Erythroblast (primary cell): ENCODE results near the gene CCDC158.

Experiments
- DNase-seq, 2 experiments: peaks; one replicate each; lab custom pipeline; 2025; lab: John Stamatoyannopoulos, UW
- GATA1 ChIP-seq: IDR thresholded peaks from 2 replicates; pipeline ENCODE4 v1.6.1; 2011; ENCODE audit warnings: low read depth, mild to moderate bottlenecking, control low read depth, low read length, moderate library complexity
- POLR2A ChIP-seq: IDR thresholded peaks from 2 replicates; pipeline ENCODE4 v1.6.1; 2011; ENCODE audit warnings: mild to moderate bottlenecking, low read length

Gene CCDC158

GRCh38 chr4:76280488-76281441 is 140.2 kb downstream of the CCDC158 start:
- TF ChIP-seq GATA1 (no peak), POLR2A (no peak)
- DNase-seq: no peak

GRCh38 chr4:76279462-76279861 is 141.5 kb downstream of the CCDC158 start:
- DNase-seq: no peak
- TF ChIP-seq POLR2A (no peak), GATA1 (no peak)

GRCh38 chr4:76278583-76278982 is 142.4 kb downstream of the CCDC158 start:
- TF ChIP-seq GATA1 (no peak), POLR2A (no peak)
- DNase-seq: no peak

- TF ChIP-seq GATA1: no peak
- no peak for TF ChIP-seq POLR2A
- no peak for DNase-seq
Observed at GRCh38 chr4:76277667-76278066, 143.3 kb downstream of the CCDC158 start.

- DNase-seq: no peak
- TF ChIP-seq POLR2A: no peak
- TF ChIP-seq GATA1: no peak
Observed at GRCh38 chr4:76276813-76277212, 144.1 kb downstream of the CCDC158 start.

GRCh38 chr4:76275486-76276124 is 145.3 kb downstream of the CCDC158 start:
- DNase-seq: no peak
- TF ChIP-seq POLR2A (no peak), GATA1 (no peak)

- no peak for TF ChIP-seq GATA1
- TF ChIP-seq POLR2A: no peak
- DNase-seq: no peak
Observed at GRCh38 chr4:76272999-76273398, 147.9 kb downstream of the CCDC158 start.

- TF ChIP-seq GATA1 (no peak), POLR2A (no peak)
- DNase-seq: no peak
Observed at GRCh38 chr4:76272582-76272981, 148.4 kb downstream of the CCDC158 start.

GRCh38 chr4:76272073-76272472 is 148.9 kb downstream of the CCDC158 start:
- no peak for TF ChIP-seq GATA1
- TF ChIP-seq POLR2A: no peak
- no peak for DNase-seq

GRCh38 chr4:76271248-76271647 is 149.7 kb downstream of the CCDC158 start:
- no peak for DNase-seq
- no peak for TF ChIP-seq POLR2A
- TF ChIP-seq GATA1: no peak

GRCh38 chr4:76270244-76271175 is 150.4 kb downstream of the CCDC158 start:
- TF ChIP-seq GATA1 (no peak), POLR2A (no peak)
- DNase-seq: no peak

- no peak for DNase-seq
- TF ChIP-seq POLR2A (no peak), GATA1 (no peak)
Observed at GRCh38 chr4:76267811-76268210, 153.1 kb downstream of the CCDC158 start.

- TF ChIP-seq POLR2A (no peak), GATA1 (no peak)
- DNase-seq: no peak
Observed at GRCh38 chr4:76266627-76267026, 154.3 kb downstream of the CCDC158 start.

- no peak for DNase-seq
- TF ChIP-seq POLR2A: no peak
Observed at GRCh38 chr4:76265631-76266218, 155.2 kb downstream of the CCDC158 start.
